GM19043 (cell line): ENCODE data around the gene CHD6.
"Not testable (repeated sequence)": the region's sequence is repeated elsewhere in the genome, so short reads cannot be mapped to it uniquely, and the experiment has no call there.

ENCODE experiments used
- ATAC-seq: cut with Tn5 transposase; IDR thresholded peaks from one replicate; pipeline ENCODE4 v1.9.1; 2021; ENCODE audit warnings: low read depth; ENCODE audit not compliant: unreplicated experiment

The CHD6 gene

DNA sequence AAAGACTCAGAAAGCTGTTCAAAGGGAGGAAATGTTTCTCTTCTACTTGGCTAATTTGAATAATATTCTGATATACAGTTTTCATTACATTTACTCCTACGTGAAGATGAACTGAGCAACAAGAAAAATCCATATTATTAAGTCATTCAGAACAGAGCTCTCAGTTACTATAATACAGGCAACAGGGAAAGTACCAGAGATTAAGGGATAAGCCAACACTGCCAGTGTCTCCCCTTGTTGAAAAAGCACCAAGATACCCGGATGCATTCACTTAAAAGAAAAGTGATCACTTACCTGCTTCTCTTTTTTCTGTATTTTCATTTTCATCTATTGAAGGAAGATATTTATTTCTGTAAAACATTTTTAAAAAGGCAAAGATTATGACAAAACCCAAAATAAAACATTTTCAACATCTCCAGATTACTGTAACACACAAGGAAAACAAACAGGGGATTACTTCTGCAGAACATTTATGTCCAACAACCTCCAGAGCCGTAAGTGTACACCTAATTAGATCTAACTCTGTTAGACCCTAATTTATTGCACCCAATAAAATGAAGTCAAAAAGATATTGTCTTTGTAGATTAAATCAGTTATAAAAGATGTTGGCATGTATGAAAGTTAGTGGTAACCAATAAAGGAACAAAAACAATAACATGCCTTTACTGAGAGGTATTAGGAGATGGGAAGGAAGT lies 67.0 kb downstream of the CHD6 start:
- no peak for ATAC-seq

DNA sequence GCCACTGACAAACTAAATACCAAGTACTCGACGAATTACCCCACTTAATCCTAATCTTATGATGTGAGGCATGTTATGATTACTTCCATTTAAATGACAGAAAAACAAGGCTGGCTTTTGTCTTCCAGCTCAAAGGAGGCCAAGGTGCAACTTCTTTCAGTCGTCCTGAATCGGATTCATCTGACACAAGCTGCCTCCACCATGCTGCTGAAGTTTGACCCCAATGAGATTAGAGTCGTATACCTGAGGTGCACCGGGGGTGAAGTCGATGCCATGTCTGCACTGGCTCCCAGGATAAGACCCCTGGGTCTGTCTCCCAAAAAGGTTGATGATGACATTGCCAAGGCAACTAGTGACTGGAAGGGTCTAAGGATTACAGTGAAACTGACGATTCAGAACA lies 71.0 kb downstream of the CHD6 start:
- ATAC-seq = no peak

DNA sequence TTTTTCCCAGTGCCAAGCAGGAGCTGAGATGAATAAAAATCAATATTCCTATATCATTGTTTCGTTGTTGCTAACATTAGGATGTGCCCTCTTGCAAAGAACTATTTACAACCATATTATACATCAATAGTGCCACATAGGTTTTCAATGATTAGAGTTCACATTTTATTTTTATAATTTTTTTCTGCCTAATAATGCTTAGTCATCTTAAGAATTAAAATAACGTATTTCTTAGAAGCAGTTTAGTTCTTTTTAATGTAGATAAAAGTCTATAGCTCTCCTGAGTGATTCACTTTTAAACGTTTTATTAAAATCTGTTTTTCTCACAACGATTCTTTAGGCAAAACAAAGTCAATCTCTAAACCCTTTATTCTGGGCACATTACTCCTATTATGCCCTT lies 71.6 kb downstream of the CHD6 start:
- ATAC-seq = no peak

DNA sequence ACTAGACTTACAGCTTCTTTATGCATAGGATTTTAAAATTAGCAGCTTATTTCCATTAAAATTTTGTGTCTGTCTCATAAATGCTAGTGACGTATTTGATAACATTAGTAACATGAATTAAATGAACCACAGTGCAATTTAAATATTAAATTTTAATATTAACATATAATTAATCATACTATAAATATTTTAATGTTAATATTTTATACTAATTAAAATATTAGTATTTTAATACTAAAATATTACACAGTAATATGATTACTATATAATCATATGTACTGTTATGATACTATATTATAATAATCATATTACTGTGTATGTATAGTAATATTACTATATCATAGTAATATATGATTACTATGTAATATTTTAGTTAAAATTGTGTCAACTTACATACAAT lies 73.7 kb downstream of the CHD6 start:
- no peak for ATAC-seq

DNA sequence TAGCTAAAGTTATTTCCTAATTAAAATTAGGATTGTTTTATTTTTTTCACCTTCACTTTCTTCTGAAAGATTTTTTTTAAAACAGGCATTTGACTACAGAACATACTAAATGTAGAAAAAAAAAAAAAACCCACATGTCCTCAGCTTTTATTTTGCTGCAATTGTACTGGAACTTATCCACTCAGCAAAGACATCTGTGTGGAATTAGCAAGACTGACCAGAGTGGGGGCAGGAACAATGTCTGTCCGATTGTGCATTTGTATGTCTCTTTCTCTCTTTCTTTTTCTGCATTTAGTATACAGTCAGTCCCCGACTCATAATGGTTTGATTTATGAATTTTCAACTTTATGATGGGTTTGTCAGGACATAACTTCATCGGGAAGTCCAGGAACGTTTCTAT lies 77.3 kb downstream of the CHD6 start:
- no peak for ATAC-seq

DNA sequence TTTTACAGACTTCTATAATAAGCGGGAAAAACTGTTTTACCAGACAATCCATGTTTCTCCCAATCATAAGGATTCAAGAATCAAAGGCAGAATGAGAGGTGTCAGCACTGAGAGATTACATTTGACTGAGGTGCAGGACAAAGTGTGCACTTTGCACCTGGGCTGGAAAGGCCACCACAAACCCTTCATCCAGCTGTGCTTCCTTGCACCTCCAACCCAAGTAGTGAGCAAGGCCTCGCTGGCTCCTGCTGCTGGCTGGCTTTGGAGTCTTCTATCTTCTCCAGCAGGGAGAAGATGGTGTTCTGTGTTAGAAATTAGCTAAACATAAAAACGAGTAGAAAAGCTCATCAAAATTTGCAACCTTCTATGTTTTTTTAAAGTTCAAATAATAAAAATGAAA lies 77.7 kb downstream of the CHD6 start:
- no peak for ATAC-seq

DNA sequence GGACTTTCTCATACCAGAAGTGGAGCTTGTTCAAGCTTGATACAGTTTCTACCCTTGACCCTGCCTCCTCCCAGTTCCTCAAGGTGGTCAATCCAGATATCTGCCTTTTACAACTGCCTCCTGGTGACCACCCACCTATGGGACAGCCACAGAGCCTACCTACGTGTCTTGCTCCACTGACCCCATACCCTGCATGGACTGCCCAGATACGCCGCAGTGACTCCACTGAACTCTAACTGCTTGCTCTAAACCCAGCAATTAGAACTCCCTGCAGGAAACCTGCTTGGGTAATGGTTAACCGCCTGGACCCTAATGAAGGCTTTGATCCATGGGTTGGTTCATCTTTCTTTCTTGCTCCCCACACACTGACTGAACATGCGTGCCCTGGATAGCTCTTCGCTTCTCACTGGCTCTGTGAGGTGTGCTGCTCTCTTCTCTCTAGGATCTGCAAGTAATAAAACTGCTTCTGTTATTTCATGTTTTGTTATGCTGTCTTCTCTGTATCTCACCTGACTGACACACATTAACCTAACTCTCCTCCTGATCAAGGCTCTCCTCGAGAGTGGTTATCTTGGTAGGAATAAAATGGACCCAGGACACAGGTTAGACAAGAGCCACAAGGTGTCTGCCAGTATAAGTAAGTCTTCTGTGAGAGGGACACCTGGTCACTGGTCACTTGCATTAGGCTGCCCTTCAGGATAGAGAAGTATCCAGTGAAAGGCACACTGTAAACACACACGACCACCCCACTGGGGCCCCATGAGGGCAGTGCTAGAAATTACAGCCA lies 79.2 kb downstream of the CHD6 start:
- ATAC-seq = no peak

DNA sequence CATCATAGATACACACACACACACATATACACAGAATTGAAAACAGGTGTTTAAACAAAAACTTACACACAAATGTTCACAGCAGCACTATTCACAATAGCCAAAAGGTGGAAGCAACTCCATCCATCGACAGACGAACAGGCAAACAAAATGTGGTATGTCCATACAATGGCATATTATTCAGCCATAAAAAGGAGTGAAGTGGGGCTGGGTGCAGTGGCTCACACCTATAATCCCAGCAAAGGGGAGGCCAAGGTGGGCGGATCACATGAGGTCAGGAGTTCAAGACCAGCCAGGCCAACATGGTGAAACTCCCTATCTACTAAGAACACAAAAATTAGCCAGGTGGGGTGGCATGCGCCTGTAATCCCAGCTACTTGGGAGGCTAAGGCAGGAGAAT lies 80.3 kb downstream of the CHD6 start:
- ATAC-seq = no peak

DNA sequence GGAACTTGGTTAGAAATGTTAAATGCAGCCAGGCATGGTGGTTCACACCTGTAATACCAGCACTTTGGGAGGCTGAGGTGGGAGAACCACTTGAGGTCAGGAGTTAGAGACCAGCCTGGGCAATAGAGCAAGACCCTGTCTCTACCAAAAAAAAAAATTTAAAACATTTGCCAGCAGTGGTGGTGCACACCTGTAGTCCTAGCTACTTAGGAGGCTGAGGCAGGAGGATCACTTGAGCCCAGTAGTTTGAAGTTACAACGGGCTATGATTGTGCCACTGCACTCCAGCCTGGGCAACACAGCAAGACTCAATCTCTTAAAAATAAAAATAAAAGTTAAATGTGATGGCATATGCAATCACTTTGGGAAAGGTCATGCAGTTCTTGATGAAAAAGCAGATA lies 82.6 kb downstream of the CHD6 start:
- not testable (repeated sequence) for ATAC-seq

DNA sequence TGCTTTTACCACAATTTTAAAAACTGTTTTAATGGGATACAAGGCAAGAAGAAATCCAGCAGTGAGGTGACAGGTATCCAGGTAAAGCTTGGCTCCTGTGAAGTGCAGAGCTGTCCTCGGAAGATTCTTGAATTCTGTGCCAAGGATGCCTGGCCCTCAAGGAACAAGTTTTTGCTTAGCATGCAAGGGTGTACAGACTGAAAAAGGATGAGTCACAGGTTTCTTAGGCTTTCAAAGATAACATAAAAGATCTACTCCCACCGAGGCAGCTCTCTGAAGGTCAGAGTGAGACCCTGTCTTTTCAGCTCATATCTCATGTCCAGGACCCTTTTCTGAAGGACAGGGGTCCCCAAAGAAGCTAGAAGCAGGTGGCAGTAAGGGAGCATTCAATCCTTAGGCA lies 83.3 kb downstream of the CHD6 start:
- no peak for ATAC-seq

DNA sequence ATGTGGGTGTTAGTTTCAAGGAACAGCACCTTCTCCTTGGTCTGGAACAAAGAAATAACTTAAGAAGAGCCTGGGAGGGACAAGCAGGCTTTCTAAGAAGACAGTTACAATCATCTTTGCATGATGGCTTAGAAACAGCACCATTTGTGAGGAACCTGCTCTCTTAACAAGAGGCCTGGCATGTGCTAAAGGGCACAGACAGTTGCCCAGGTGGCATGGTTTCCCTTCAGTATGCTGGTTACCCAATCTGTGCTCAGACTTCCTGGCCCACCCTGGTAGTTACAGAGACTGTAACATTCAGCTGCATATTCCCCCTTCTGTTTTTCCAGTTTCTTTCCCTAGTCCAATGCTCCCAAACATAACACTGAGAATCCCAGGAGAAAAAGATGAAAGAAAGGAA lies 84.0 kb downstream of the CHD6 start:
- ATAC-seq = no peak

DNA sequence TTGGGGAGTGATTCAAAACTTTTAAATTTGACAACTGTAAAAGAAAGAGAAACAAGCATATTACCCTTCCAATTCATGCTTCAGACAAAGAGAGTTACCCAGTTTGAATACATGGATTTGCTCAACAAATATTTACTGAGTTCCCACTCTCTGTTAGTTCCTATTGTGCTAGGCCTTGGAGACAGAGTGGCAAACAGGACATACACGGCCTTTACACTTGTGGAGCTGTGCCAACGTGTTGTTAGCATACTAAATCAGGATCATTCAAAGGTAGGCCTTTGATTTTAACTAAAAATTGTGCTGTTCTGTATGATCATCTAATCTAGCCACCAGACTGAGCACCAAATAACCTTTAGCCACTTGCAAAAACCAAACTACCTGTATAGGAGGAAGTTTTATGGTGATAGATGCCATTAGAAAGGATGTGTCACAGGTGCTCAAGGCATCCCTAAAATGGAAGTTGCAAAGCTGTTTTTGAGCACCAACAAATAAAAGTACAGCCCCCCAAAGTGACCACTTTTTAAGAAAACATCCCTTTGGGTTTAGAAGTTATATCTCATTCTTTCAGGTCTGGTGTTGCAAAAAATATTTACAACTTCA lies 84.5 kb downstream of the CHD6 start:
- ATAC-seq = no peak

DNA sequence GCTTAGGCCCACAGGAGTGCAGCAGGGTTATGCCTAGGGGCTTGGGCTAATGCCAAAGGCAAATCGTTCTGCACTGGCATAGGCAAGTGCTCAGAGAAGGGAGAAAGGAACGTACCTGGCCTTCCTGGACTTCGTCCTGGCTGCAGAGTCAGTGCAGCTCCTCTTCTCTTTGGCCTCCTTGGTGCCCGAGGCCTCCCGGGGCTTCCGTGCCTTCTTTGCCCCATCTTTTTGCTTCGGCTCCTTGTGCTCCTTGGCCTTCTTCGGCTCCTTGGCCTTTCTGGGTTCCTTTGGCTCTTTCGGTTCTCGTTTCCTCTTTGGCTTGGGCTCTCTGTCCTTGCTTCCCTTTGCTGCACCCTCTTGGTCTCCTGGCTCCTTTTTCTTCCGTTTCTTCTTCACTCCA lies 85.2 kb downstream of the CHD6 start:
- no peak for ATAC-seq

DNA sequence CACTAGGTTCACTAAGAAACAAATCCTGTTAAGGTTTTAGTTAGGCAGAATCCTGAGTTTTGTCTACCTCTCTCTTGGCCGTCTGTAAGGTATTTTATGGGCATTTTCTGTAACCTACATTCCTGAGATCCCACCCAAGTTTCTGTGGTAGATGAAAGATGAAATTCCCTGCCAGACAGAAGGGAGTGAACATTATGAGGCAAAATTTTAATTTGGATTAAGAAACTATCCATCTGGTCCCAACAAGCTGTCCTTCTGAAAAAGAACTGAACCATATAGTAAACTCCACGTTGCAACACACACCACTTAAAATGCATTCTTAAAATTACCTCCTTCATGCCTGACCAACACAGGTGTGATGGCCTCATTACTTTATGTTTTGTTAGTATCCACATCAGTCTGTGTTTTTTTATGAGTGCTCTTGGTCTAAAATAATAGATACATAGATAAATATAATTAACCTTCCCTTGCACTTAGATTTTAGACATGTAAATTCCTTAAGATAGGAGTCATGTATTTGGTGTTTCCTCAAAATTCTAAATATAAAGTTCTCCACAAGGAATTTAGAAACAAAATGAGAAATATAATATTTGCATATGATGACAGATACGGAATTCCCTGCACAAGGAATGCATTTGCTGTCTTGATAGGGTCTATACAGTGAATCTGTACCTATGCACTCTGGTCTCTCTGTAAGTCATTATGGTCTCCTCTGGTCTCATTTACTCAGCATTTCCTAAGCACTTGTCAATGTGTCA lies 86.5 kb downstream of the CHD6 start:
- ATAC-seq = no peak

DNA sequence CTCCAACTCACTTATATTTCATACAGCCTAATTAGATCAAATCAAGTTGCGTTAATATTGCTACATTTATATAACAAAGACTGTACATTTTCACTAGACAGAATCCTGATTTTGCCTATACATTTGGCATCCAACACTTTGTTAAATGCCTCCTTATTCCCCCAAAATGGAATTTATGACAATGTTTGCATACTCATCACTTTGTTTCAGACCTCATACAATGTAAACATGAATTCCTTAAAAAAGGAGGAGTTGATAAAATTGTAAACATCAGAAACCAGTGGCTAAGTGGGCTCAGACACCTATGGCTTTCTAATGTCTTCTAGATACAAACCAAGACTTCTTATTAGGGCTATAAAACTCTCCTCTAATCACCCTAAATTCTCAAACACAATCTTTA lies 87.3 kb downstream of the CHD6 start:
- no peak for ATAC-seq

DNA sequence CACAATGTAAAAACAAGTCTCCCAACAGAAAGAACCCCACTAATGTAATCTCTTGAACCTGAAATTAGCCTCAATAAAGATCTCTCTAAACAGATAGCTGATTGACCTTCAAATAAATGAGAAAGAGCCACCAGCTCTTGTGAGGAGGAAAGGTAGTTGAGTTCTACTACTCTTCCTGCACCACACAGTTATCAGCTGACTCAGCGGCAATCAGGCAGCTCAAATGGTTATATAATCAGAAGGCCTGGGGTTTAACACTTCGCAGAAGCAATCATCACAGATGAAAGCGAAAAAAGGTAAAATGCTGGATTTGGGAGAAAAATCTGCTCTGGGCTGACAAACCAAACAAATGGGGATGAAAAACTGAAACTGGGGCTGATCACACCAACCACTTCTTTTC lies 91.8 kb downstream of the CHD6 start:
- no peak for ATAC-seq

DNA sequence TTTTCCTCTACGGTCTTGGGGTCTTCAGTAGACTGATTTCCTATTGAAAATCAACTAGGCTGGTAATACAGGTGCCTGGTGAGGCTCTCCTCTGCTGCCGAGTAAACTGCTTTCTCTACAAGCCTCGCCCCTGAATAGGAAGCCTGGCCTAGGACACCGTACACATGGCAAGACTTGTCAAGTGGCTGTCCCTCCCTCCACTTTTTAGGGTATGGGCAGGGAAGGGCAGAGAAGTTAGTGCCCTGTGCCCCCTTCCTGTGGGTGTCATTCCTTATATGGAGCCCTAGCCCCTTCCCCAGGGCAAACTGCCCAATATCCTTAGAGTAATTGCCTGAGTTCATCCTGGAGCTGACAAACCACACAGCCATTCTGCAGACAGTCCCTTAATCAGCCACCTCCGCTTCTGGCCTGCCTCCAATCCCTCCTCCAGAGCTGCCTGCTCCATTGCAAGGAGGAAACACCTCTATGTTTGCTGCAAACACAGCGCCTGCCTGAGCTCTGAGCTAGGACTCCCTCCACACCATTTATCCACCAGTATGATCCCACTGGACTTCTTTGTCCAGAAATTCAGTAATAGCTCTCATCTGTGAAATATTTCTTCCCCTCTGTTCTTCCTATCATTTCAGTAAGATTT lies 93.1 kb downstream of the CHD6 start:
- ATAC-seq = no peak

DNA sequence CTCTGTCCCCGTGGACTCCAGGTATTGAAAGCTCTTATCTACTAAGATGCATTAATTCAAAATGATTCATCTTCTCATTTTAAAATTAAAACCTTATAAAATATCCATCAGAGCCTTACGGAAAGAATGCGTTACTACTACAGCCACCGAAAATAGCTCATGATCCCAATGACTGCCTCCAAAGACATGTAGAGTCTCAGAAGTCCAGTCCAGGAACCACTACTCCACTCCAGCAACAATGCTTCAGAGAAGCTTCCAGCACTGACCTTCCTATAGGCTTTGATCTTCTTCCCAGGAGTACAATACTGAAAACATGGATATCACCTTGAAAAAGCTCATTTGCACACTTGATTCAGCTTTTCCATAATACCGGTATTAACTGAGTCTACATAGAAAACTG lies 94.3 kb downstream of the CHD6 start:
- ATAC-seq = no peak

DNA sequence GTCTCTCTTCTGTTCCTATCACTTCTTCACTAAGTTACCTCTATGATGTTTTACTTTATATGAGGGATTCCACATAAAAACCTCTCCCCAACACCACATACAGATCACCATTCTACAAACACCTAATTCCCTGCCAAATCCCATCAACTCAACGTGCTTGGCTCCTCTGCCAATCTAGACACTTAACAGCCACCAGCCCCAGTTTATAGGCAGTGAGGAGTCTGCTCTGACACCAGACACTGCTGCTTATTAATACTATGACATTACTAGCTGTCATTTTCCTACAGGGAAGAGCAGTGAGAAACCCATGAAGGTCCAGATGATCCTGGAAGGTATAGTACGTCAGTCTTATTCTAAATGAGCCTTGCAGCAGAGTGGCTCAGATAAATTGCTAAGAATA lies 104.3 kb downstream of the CHD6 start:
- ATAC-seq = no peak

DNA sequence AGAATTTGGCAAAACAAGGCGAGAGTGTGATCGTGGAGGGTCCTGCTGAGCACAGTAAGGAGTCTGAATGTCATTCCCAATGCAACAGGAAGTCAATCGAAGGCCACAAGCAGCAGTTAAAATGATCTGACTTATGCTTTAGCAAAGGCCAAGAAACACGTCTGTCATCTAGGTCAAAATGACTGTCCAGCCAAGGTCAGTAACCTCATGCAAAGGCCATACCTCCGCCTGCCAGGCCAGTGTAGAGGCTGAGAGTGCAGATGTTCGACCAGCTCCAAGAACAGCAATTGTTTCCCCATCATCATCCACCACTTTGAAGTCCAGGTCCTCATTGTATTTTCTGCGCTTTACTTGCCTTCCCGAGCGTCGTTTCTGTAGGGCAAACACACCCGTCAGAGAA lies 105.6 kb downstream of the CHD6 start:
- no peak for ATAC-seq
